Transverse colon (tissue), 4 donors: ENCODE data around the gene SPG7. TPM values are rescaled to one million over a fixed set of nuclear protein-coding genes. Genes with fewer than 3 reads are reported as not detected.

Source experiments
- DNase-seq: peaks from one replicate; pipeline ENCODE4 v3.0.0-alpha.2; 2019
- H3K27ac ChIP-seq, 4 donors: fragments of 200-600 bp; sonication (generic); 2 replicates each; pipeline ENCODE4 v1.5.1; 2016 to 2018; ENCODE audit warnings: inconsistent platforms in 4 of 4
- H3K27me3 ChIP-seq: fragments of 200-600 bp; sonication (generic); 2 replicates; pipeline ENCODE4 v1.5.1; 2017; ENCODE audit warnings: inconsistent platforms
- H3K36me3 ChIP-seq, 4 donors: fragments of 200-600 bp; sonication (generic); 2 replicates each; pipeline ENCODE4 v1.5.1; 2017 to 2019; ENCODE audit warnings: inconsistent platforms in 4 of 4
- H3K4me1 ChIP-seq, 4 donors: fragments of 200-600 bp; sonication (generic); 2 replicates each; pipeline ENCODE4 v1.5.1; 2017 to 2020; ENCODE audit warnings: inconsistent platforms in 4 of 4
- H3K4me3 ChIP-seq, 4 donors: fragments of 200-600 bp; sonication (generic); 1 replicate in 1 of 4; 2 replicates in 3 of 4; pipeline versions ENCODE4 v1.5.1 to v1.6.1; 2017 to 2019; ENCODE audit warnings: inconsistent platforms in 4 of 4
- H3K9me3 ChIP-seq, 2 donors: fragments of 200-600 bp; sonication (generic); 2 replicates each; pipeline ENCODE4 v1.5.1; 2017 to 2019; ENCODE audit warnings: inconsistent platforms in 2 of 2
- EP300 ChIP-seq: sonication (generic); formaldehyde crosslinking; IDR thresholded peaks from one replicate; pipeline ENCODE4 v1.6.1; 2017; ENCODE audit warnings: antibody characterized with exemption, low read depth
- POLR2A ChIP-seq: fragments of 450-650 bp; IDR thresholded peaks from one replicate; pipeline ENCODE4 v1.6.1; 2016; ENCODE audit warnings: antibody characterized with exemption, mild to moderate bottlenecking, moderate library complexity
- POLR2AphosphoS5 ChIP-seq, 3 donors: sonication (generic); formaldehyde crosslinking; IDR thresholded peaks; one replicate each; pipeline ENCODE4 v1.6.1; 2016; ENCODE audit warnings: antibody characterized with exemption in 3 of 3
- WGBS, 2 donors: methylation state at CpG; one replicate each; pipeline ENCODE4 v1.1.5; 2018; ENCODE audit warnings: low coverage in 1 of 2; 5-methylcytosine and 5-hydroxymethylcytosine counted together
- in situ Hi-C, 4 donors: fragments of 200-750 bp; cut with MboI; loops; one replicate each; pipeline versions ENCODE4 v1.15.0 to v1.15.1; 2017; ENCODE audit warnings: low sequenced_read_pairs in 3 of 4, low pct_ligation_motif_present in 1 of 4, low pct_unique_long_range_greater_than_20kb in 1 of 4
- intact Hi-C: fragments of 100-400 bp; cut with DNase I; formaldehyde crosslinking; loops from one replicate; pipeline ENCODE4 v1.15.1; 2023; ENCODE audit warnings: low total_unique reads
- total RNA-seq, 4 donors: library from RNA; depleted of rRNA; stranded (reverse); fragments of >200 nt; gene quantifications; one replicate each; pipeline ENCODE4 v1.1.0, GENCODE V29; 2016
- TF ChIP-seq, protein P1 (sequence below), 5 experiments: fragments of 200-600 bp in 3 of 5; fragments of 450-650 bp in 2 of 5; sonication (generic) in 3 of 5; IDR thresholded peaks; 1 replicate in 2 of 5; 2 replicates in 3 of 5; pipeline ENCODE4 v1.5.1; 2016 to 2017; ENCODE audit warnings: antibody characterized with exemption in 5 of 5, inconsistent platforms in 3 of 5, mild to moderate bottlenecking in 2 of 5, moderate library complexity in 1 of 5

The SPG7 gene
- total RNA-seq, 4 donors from 2014 or later: 168 to 408 (median 285) TPM

- TF ChIP-seq, protein P1, sequence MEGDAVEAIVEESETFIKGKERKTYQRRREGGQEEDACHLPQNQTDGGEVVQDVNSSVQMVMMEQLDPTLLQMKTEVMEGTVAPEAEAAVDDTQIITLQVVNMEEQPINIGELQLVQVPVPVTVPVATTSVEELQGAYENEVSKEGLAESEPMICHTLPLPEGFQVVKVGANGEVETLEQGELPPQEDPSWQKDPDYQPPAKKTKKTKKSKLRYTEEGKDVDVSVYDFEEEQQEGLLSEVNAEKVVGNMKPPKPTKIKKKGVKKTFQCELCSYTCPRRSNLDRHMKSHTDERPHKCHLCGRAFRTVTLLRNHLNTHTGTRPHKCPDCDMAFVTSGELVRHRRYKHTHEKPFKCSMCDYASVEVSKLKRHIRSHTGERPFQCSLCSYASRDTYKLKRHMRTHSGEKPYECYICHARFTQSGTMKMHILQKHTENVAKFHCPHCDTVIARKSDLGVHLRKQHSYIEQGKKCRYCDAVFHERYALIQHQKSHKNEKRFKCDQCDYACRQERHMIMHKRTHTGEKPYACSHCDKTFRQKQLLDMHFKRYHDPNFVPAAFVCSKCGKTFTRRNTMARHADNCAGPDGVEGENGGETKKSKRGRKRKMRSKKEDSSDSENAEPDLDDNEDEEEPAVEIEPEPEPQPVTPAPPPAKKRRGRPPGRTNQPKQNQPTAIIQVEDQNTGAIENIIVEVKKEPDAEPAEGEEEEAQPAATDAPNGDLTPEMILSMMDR (IDR thresholded peaks at IDR 0.05): no peak
- TF ChIP-seq EP300 (no peak), POLR2A (no peak)
- in situ Hi-C loops: no loop called here
- Histone ChIP-seq H3K9me3 (no peaks in the 10 kb centered on the region), H3K36me3 (no peaks in the 10 kb centered on the region), H3K4me1 (no peaks in the 10 kb centered on the region), H3K27ac (no peak overlapping the region), H3K4me3 (no peak overlapping the region), H3K27me3 (peaks cover 32% of the 10 kb centered on the region)
- WGBS, 2 donors: 63% methylated on average over 8 of the region's 8 CpGs; no CpG with 5 or more reads in 1 of the 2 donors
- intact Hi-C loops: no loop called here
- DNase-seq: no peak
Observed at GRCh38 chr16:89600956-89601355, 92.8 kb downstream of the SPG7 start.

GRCh38 chr16:89601906-89602272 is 93.7 kb downstream of the SPG7 start:
- Histone ChIP-seq H3K36me3 (no peaks in the 10 kb centered on the region), H3K27ac (no peak overlapping the region), H3K4me3 (no peak overlapping the region), H3K4me1 (no peaks in the 10 kb centered on the region), H3K9me3 (no peaks in the 10 kb centered on the region), H3K27me3 (peaks cover 41% of the 10 kb centered on the region)
- intact Hi-C loops: no loop called here
- 70 to 80% methylated on average over 2 to 18 of the region's 22 CpGs for WGBS, 2 donors
- no peak for DNase-seq
- no peak for TF ChIP-seq EP300
- TF ChIP-seq, protein P1 (IDR thresholded peaks at IDR 0.05): no peak
- TF ChIP-seq POLR2A: no peak
- no peak for TF ChIP-seq POLR2AphosphoS5 (IDR thresholded peaks at IDR 0.05)
- in situ Hi-C loops: no loop called here

DNA sequence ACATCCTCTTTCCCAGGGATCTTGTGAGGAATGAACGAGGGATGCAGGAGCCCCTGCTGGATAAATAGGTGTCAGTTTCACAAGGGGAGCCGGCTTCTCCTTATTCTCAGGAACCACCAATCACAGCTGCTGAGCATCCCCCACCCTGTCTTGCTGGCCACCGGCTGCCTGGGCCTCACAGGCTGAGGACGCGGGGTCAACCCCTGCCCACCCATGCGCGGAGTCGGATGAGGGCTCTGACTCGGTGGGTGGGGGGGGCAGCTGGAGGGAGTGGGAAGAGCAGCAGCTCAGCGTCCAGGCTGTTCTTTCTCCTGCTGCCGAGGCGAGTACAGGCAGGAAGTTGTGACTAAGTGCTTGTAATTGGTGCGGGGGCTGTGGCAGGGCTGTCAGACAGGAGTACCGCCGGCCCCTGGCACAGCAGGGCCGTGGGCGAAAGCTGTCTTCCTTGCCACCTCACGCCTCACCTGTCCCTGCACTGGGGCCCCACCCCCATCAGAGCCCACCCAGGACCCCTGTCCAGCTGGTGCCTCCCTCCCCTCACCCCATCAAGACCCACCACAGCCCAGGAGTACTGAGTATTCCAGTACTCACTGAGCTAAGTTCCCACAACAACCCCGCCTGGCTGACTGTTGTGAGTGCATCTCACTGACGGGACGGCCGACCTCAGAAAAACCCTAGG is 94.2 kb downstream of the SPG7 start:
- Histone ChIP-seq H3K36me3 (no peaks in the 10 kb centered on the region), H3K9me3 (no peaks in the 10 kb centered on the region), H3K4me1 (no peaks in the 10 kb centered on the region), H3K27me3 (peaks cover 46% of the 10 kb centered on the region), H3K27ac (no peak overlapping the region), H3K4me3 (no peak overlapping the region)
- TF ChIP-seq POLR2AphosphoS5 (IDR thresholded peaks at IDR 0.05) (no peak), POLR2A (no peak), EP300 (no peak)
- TF ChIP-seq, protein P1 (IDR thresholded peaks at IDR 0.05): no peak
- in situ Hi-C loops: no loop called here
- DNase-seq: no peak
- 11% methylated on average over 18 of the region's 22 CpGs; no CpG with 5 or more reads in 1 of the 2 donors for WGBS, 2 donors
- intact Hi-C loops: no loop called here

DNA sequence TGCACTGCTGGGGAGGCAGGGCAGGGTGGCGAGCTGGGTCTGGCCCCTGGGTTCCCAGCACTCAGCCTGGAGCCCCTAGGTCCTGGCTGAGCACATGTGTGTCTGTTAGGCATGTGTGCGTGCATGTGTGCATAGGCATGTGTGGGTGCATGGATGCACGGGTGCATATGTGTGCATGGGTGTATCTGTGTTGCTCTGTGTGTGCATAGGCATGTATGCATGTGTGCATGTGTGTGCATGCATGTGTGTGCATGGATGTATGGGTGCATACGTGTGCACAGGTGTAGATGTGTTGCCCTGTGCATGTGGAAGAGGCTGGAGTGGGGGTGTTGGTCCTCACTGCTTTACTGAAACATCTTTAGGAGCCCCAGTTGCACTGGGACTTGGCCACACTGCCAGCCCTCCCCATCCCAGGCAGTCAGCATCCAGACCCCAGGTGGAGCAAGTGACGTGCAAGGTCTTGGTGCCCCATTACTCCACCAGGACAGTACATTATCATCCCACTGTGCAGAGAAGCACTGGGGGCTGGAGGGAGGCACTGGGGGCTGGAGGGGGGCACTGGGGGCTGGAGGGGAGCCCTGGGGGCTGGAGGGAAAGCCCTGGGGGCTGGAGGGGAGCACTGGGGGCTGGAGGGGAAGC is 94.9 kb downstream of the SPG7 start:
- Histone ChIP-seq H3K27me3 (peaks cover 52% of the 10 kb centered on the region), H3K27ac (no peak overlapping the region)

More for the DNA sequence above, 94.9 kb downstream of the SPG7 start:
- no peak overlapping the region for H3K4me3 ChIP-seq
- intact Hi-C loops: no loop called here
- in situ Hi-C loops: no loop called here
- peaks cover 0 to 3% (median 1%) of the 10 kb centered on the region in 4 donors for H3K4me1 ChIP-seq
- no peak for DNase-seq
- 41% methylated on average over 4 of the region's 5 CpGs; no CpG with 5 or more reads in 1 of the 2 donors for WGBS, 2 donors
- H3K9me3 ChIP-seq: no peaks in the 10 kb centered on the region
- H3K36me3 ChIP-seq: no peaks in the 10 kb centered on the region
- TF ChIP-seq, protein P1 (IDR thresholded peaks at IDR 0.05): no peak
- no peak for TF ChIP-seq POLR2AphosphoS5 (IDR thresholded peaks at IDR 0.05)
- no peak for TF ChIP-seq EP300
- TF ChIP-seq POLR2A: no peak
